Measurements from ENCODE around the gene DCN. TPM values are rescaled to one million over a fixed set of nuclear protein-coding genes. Genes with fewer than 3 reads are reported as not detected.

Gene DCN
- total RNA-seq, 1 experiment from 2014 or later = not detected

GRCh38 chr12:91205811-91206210, 23.2 kb upstream of the DCN start:
- ChIA-PET CTCF (no interaction called here), POLR2A (ENCODE audit: unreplicated experiment) (no interaction called here)
- Histone ChIP-seq H4K20me1 (ENCODE audit: low read length) (no peaks in the 10 kb centered on the region), H3K36me3 (ENCODE audit: low read depth, low read length) (no peaks in the 10 kb centered on the region), H3K9me3 (ENCODE audit: low read length) (no peaks in the 10 kb centered on the region), H3K27me3 (ENCODE audit: low read length) (no peaks in the 10 kb centered on the region), H3F3A (ENCODE audit: low read length, unreplicated experiment) (no peaks in the 10 kb centered on the region), H3K9ac (ENCODE audit: low read length) (no peak overlapping the region), H2AFZ (ENCODE audit: low read length) (no peak overlapping the region), H3K4me2 (ENCODE audit: low read length) (no peak overlapping the region), H3K4me3 (ENCODE audit: low read length) (no peak overlapping the region), H3K79me2 (ENCODE audit: low read length) (no peaks in the 10 kb centered on the region), H3K9me2 (replicated peaks; ENCODE audit: low read length) (no peaks in the 10 kb centered on the region), H3K27ac (ENCODE audit: low read length) (no peak overlapping the region), H3K4me1 (ENCODE audit: insufficient read depth, low read length) (no peaks in the 10 kb centered on the region)
- BruUV-seq (replicated peaks) = no TSS peak
- DNase-seq = peak; percentile 20
- intact Hi-C loops (cut with micrococcal nuclease) = no loop called here
- ATAC-seq = no peak; the same call in 1 of the 2 replicates
- no peak for TF ChIP-seq EZH2 (IDR thresholded peaks at IDR 0.05; ENCODE audit: low read length, unreplicated experiment)
- TF ChIP-seq CTCF (conservative IDR thresholded peaks at IDR 0.05; ENCODE audit: low read depth, low read length) = no peak
- TF ChIP-seq EZH2phosphoT487 (IDR thresholded peaks at IDR 0.05; ENCODE audit: borderline replicate concordance, low read length) = no peak

GRCh38 chr12:91204421-91204820, 21.8 kb upstream of the DCN start:
- no peaks in the 10 kb centered on the region for H3K9me3 ChIP-seq (ENCODE audit: low read length)
- no peak overlapping the region for H2AFZ ChIP-seq (ENCODE audit: low read length)
- TF ChIP-seq CTCF (conservative IDR thresholded peaks at IDR 0.05; ENCODE audit: low read depth, low read length) (no peak), EZH2phosphoT487 (IDR thresholded peaks at IDR 0.05; ENCODE audit: borderline replicate concordance, low read length) (no peak), EZH2 (IDR thresholded peaks at IDR 0.05; ENCODE audit: low read length, unreplicated experiment) (no peak)
- ChIA-PET CTCF (no interaction called here), POLR2A (ENCODE audit: unreplicated experiment) (no interaction called here)
- no peaks in the 10 kb centered on the region for H3F3A ChIP-seq (ENCODE audit: low read length, unreplicated experiment)
- intact Hi-C loops (cut with micrococcal nuclease) = no loop called here
- no peaks in the 10 kb centered on the region for H3K4me1 ChIP-seq (ENCODE audit: insufficient read depth, low read length)
- H3K27me3 ChIP-seq (ENCODE audit: low read length) = no peaks in the 10 kb centered on the region
- no peaks in the 10 kb centered on the region for H3K9me2 ChIP-seq (replicated peaks; ENCODE audit: low read length)
- no peak overlapping the region for H3K9ac ChIP-seq (ENCODE audit: low read length)
- H3K4me2 ChIP-seq (ENCODE audit: low read length) = no peak overlapping the region
- H4K20me1 ChIP-seq (ENCODE audit: low read length) = no peaks in the 10 kb centered on the region
- H3K79me2 ChIP-seq (ENCODE audit: low read length) = no peaks in the 10 kb centered on the region
- no peaks in the 10 kb centered on the region for H3K36me3 ChIP-seq (ENCODE audit: low read depth, low read length)
- DNase-seq (no peak), ATAC-seq (no peak)
- BruUV-seq (replicated peaks) = no TSS peak
- H3K4me3 ChIP-seq (ENCODE audit: low read length) = no peak overlapping the region
- H3K27ac ChIP-seq (ENCODE audit: low read length) = no peak overlapping the region

GRCh38 chr12:91203610-91204009, 21.0 kb upstream of the DCN start:
- Histone ChIP-seq H3K27me3 (ENCODE audit: low read length) (no peaks in the 10 kb centered on the region), H3K27ac (ENCODE audit: low read length) (no peak overlapping the region), H3F3A (ENCODE audit: low read length, unreplicated experiment) (no peaks in the 10 kb centered on the region), H3K9ac (ENCODE audit: low read length) (no peak overlapping the region), H3K4me1 (ENCODE audit: insufficient read depth, low read length) (no peaks in the 10 kb centered on the region), H4K20me1 (ENCODE audit: low read length) (no peaks in the 10 kb centered on the region), H3K9me3 (ENCODE audit: low read length) (no peaks in the 10 kb centered on the region), H3K36me3 (ENCODE audit: low read depth, low read length) (no peaks in the 10 kb centered on the region), H3K4me3 (ENCODE audit: low read length) (no peak overlapping the region), H3K79me2 (ENCODE audit: low read length) (no peaks in the 10 kb centered on the region), H2AFZ (ENCODE audit: low read length) (no peak overlapping the region), H3K4me2 (ENCODE audit: low read length) (no peak overlapping the region), H3K9me2 (replicated peaks; ENCODE audit: low read length) (no peaks in the 10 kb centered on the region)
- BruUV-seq (replicated peaks) = no TSS peak
- ATAC-seq (no peak), DNase-seq (no peak)
- intact Hi-C loops (cut with micrococcal nuclease) = no loop called here
- CTCF ChIA-PET = interaction anchor here (0.5 kb wide), 1 partner anchor 33 kb away, joined by 3 read pairs; no protein-coding TSS in a partner anchor
- POLR2A ChIA-PET (ENCODE audit: unreplicated experiment) = no interaction called here
- TF ChIP-seq EZH2 (IDR thresholded peaks at IDR 0.05; ENCODE audit: low read length, unreplicated experiment) (no peak), CTCF (conservative IDR thresholded peaks at IDR 0.05; ENCODE audit: low read depth, low read length) (no peak), EZH2phosphoT487 (IDR thresholded peaks at IDR 0.05; ENCODE audit: borderline replicate concordance, low read length) (no peak)

All from PC-3 (cell line).